NCI-H2196 (cell line): Measurements from ENCODE around the gene AK3.
"Not testable (repeated sequence)": the region's sequence is repeated elsewhere in the genome, so short reads cannot be mapped to it uniquely, and the experiment has no call there.

Experiments
- DNase-seq: peaks from one replicate; lab custom pipeline; 2025; ENCODE audit not compliant: unreplicated experiment; lab: John Stamatoyannopoulos, UW

Gene AK3

DNA sequence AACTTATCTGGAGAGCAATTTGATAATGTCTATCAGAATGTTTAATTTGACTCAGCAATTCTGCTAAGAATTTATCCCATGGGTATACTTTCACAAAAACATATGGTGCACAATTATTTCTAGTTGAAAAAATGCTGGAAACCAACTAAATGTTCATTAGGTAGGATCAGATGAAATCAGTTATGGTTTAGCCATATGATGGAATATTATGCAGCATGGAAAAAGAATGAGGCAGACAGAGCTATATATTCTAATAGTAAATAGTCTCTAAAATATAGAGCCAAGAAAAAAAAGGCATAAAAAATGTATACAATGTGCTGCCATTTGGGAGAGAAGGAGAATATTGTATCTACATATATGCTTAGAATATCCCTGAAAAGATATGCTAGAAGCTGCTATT is 71.1 kb downstream of the AK3 start:
- DNase-seq, result no peak

DNA sequence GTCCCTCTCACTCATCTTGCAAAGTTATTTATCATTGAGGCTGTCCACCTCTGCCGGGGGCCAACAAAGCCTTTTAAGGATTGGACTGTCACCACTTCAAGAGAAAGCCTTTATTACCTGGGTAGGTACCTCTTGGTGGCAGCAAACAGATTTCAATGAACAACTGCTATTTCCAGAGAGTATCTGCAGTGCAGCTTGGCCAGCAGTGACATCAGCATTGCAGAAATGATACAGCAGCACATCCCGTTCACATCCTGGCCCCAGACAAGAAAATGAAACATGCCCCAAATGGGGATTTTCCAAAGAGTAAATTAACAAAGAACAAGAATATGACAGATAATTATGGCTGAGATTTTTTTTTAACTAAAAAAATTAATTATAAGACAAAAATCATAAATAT is 72.4 kb downstream of the AK3 start:
- no peak for DNase-seq

DNA sequence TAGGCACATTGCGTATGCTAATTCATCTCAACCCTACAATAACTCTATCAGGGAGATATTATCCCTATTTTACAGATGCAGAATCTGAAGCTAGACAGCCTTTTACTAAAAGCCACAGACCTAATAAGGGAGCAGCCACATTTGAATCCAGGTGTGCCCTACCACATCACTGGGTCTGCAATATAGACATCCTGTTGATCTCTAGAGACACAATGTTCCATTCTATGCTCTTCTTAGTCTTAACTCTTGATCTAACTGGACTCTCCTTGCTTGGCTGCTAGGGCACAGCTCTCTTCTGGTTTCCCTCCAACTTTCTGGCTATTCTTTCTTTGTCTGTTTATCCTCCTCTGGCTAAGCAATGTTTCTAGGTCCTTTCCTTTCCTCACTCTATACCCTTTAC is 73.3 kb downstream of the AK3 start:
- DNase-seq, result no peak

DNA sequence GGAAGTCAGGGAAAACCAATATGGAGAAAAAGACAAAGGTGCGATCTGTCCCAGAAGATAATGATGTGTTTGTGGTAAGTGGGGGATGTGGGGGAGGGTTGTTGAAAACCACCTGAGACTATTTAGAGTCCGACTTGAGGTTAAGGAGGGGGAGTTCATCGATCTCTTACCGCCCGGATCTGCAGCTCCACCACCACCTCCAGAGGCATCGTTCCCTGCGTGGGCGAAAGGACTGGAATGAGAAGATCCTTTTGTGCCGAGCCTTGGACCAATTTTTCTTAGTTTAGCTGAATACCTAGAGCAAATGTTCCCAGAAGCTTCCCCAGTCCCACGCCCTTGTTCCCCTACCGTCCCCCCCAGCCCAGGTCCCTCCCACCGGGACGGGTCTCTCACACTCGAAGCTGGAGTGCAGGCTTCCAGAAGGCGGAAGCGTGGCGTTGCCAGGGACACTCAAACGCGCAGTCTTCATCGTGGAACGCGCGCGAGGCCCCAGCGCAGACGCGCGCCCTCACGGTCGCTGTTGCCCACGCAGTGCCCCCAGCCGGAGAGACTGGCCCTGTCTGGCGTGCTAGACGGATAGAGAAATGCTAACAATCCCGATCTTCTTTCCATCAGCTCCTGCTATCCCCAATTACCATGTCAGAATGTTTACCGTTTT is 74.8 kb downstream of the AK3 start, which contains the start of gene SPATA6L:
TSS of gene SPATA6L (minus strand) at position 439 of the 658 bp plus-strand sequence. CDS start at position 209, 230 bp downstream.
- DNase-seq, result peak; percentile 78

DNA sequence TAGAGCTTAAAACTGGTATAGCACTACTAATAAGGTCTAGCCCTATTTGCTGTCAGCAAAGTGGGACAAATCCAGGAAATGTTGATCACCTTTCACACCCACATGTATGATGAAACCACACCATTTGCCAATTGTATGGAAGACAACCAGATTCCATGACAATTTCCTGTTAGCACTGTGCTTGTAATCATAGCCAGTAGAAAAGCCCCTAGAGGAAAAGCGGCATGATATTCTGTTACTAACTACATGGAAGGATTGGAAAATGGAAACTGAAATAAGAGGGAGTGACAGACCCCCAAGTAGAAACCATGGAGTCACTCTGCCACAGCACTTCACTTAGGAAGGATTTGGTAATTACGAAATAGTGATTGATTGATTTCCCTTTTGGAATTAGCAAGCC is 75.6 kb downstream of the AK3 start:
- DNase-seq, result peak; percentile 65

DNA sequence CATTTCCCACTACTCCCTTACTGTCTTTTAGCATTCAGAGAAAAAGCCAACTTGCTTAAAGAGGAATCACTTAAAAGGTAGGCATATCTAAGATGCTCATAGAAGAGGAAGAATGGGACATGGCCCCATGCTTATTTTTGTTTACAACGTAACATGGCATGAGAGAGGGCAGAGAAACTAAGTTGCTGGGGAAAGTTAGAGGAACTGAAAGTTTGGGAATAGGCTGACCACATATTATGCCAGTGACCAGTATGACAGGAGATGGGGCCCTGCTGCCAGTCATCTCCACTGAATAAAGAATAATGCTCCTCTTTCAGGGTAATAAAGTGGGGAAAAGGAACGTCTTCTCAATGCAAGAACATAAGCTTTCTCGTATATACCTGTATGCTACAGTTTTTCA is 77.0 kb downstream of the AK3 start:
- DNase-seq, result no peak

DNA sequence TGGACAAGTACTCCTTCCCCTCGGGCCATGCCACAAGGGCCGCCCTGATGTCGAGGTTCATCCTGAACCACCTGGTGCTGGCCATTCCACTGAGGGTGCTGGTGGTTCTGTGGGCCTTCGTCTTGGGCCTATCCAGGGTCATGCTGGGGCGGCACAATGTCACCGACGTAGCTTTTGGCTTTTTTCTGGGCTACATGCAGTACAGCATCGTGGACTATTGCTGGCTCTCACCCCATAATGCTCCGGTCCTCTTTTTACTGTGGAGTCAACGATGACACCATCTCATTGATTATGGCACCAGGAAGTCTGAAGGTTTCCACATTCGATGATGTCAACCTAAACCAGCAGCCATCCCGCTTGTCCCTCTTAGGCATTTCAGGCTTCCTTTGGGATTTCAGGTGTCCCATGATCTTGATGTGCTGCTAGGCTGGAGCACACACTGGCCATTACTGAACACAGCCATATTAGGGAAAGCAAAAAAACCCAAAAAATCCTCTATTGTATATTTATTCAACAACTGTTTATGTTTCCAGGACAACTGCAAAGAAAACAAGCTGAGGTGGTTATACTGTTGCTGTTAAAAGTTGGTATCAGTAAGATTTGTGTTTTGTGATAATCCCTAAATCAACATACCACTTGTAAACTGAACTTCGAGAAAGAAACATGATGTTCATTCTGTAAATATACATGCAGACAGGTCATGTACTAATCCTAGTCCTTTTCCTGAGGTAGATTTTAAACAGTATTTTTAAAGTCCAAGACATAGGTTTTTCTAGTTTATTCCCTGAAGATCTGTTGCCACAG is 77.8 kb downstream of the AK3 start:
- peak; percentile 66 for DNase-seq

DNA sequence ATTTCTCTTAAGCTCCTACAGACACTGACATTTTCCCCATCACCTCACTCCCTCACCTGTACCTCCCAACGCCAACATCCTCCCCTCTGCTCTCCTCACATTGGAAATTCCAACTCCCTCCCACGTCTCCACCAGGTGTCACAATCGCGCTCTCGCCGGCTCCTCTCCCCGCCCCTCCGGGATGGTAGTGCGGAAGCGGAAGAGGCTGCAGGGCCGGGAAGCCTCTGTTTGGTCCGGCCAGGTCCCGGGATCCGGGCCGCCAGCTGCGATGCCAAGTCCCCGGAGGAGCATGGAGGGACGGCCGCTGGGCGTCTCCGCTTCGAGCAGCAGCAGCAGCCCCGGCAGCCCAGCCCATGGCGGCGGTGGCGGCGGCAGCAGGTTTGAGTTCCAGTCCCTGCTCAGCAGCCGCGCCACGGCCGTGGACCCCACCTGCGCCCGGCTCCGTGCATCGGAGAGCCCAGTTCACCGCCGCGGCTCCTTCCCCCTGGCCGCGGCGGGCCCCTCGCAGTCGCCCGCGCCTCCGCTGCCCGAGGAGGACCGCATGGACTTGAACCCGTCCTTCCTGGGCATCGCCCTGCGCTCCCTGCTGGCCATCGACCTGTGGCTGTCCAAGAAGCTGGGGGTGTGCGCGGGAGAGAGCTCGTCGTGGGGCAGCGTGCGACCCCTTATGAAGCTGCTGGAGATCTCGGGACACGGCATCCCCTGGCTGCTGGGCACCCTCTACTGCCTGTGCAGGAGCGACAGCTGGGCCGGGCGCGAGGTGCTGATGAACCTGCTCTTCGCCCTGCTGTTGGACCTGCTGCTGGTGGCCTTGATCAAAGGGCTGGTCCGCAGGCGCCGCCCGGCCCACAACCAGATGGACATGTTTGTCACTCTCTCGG is 78.7 kb downstream of the AK3 start, which contains the start of gene PLPP6:
TSS of gene PLPP6 (plus strand) at position 187 of the 881 bp plus-strand sequence. CDS start at position 269, 82 bp downstream.
- DNase-seq, result peak; percentile 99

DNA sequence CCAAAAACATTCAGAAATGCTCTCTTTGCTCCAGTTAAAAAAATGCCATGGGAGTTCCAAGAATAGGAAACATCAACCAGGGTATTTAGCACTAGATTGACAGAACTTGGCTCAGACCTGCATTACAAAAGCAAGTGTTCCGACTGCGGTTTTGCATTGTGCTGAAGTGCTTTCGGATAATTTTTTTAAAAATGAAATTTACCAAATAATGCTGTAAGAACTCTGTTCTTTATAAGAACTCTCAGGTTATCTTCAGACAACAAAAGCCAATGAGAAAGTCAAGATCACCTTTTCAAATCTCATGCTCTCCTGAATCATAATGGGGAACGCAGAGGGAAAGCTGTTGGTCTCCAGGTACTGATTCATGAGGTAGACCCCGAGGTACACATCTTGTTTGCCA is 79.4 kb downstream of the AK3 start:
- no peak for DNase-seq

DNA sequence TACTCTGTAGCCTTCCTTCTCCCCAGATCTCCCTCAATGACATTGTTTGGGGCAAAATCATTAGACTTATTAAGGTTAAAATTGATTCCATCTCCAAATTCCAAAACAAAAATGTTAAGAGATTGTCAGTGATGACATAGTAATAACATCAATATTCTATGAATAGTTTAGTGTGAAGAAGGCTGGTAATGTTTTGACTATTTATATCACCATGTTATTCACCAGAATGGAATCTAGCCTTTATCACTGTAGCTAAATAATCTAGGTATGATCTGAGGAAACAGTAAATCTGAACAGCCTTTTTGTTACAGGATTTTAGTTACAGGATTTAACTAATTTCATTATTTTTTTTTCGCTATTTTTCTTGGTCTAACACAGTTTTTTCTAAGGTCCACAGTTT is 79.8 kb downstream of the AK3 start:
- no peak for DNase-seq

DNA sequence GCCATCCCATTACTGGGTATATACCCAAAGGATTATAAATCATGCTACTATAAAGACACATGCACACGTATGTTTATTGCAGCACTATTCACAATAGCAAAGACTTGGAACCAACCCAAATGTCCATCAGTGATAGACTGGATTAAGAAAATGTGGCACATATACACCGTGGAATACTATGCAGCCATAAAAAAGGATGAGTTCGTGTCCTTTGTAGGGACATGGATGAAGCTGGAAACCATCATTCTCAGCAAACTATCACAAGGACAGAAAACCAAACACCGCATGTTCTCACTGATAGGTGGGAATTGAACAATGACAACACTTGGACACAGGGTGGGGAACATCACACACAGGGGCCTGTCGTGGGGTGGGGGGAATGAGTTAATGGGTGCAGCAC is 80.3 kb downstream of the AK3 start:
- DNase-seq, result not testable (repeated sequence)
